Cardiac muscle cell (in vitro differentiated cells and primary cell): ENCODE results near the gene IL36A. TPM values are rescaled to one million over a fixed set of nuclear protein-coding genes. Genes with fewer than 3 reads are reported as not detected.
A peak's percentile ranks its signal among the peaks of the same experiment; 100 is the strongest.

Experiments used
- DNase-seq, 2 donors: peaks; one replicate each; pipeline versions ENCODE4 v3.0.0 to v3.0.0-alpha.2; 2010 to 2017; ENCODE audit warnings: low read depth in 1 of 2, low spot score in 1 of 2
- H3K27ac ChIP-seq: fragments of 200-600 bp; sonication (generic); 2 replicates; pipeline ENCODE4 v1.5.1; 2016
- H3K27me3 ChIP-seq: fragments of 200-600 bp; sonication (generic); 2 replicates; pipeline ENCODE4 v1.6.0; 2016; ENCODE audit warnings: control low read depth
- H3K36me3 ChIP-seq: fragments of 200-600 bp; sonication (generic); 2 replicates; pipeline ENCODE4 v1.5.1; 2016; ENCODE audit warnings: control low read depth
- H3K4me1 ChIP-seq: fragments of 200-600 bp; sonication (generic); 2 replicates; pipeline ENCODE4 v1.8.1; 2017; ENCODE audit warnings: low read depth, mild to moderate bottlenecking, mixed run types
- H3K4me3 ChIP-seq: fragments of 200-600 bp; sonication (generic); 2 replicates; pipeline ENCODE4 v1.5.1; 2016; ENCODE audit warnings: mild to moderate bottlenecking
- H3K9me3 ChIP-seq: fragments of 200-600 bp; sonication (generic); 2 replicates; pipeline ENCODE4 v1.5.1; 2017; ENCODE audit warnings: low read depth, mild to moderate bottlenecking, control low read depth
- polyA plus RNA-seq: library from polyadenylated mRNA; unstranded; fragments of >200 nt; fragmentation: Nextera tagmentation; extraction: Ambion mirVana; gene quantifications from 2 replicates; pipeline ENCODE4 v1.2.1, GENCODE V29; 2016
- total RNA-seq: library from RNA; depleted of rRNA; stranded (reverse); fragments of >200 nt; gene quantifications from 2 replicates; pipeline ENCODE4 v1.2.3, GENCODE V29; 2016
- TF ChIP-seq, protein P1 (sequence below): IDR thresholded peaks from 2 replicates; pipeline ENCODE4 v1.5.1; 2012; ENCODE audit warnings: low read depth, mild to moderate bottlenecking, low read length

IL36A gene
- total and polyA plus RNA-seq, 2 experiments from 2014 or later: not detected

DNA sequence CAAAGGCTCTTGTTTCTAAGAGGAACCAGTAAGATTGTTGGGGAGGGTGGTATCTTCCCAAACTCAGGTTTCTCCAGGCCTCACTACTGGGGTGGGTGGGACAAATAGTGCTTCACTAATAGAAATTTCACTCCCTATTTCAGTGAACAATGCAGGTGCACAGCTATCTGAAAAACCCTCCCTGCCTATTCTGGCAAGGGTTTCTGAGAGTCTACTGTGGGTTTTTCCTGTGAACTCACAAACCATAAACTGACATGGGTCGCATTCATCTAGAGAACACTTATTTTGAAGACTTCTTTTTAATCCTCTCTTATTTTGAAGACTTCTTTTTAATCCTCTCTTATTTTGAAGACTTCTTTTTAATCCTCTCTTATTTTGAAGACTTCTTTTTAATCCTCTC lies 4.4 kb downstream of the IL36A start:
- no peaks in the 10 kb centered on the region for H3K36me3 ChIP-seq
- no peaks in the 10 kb centered on the region for H3K27me3 ChIP-seq
- TF ChIP-seq, protein P1, sequence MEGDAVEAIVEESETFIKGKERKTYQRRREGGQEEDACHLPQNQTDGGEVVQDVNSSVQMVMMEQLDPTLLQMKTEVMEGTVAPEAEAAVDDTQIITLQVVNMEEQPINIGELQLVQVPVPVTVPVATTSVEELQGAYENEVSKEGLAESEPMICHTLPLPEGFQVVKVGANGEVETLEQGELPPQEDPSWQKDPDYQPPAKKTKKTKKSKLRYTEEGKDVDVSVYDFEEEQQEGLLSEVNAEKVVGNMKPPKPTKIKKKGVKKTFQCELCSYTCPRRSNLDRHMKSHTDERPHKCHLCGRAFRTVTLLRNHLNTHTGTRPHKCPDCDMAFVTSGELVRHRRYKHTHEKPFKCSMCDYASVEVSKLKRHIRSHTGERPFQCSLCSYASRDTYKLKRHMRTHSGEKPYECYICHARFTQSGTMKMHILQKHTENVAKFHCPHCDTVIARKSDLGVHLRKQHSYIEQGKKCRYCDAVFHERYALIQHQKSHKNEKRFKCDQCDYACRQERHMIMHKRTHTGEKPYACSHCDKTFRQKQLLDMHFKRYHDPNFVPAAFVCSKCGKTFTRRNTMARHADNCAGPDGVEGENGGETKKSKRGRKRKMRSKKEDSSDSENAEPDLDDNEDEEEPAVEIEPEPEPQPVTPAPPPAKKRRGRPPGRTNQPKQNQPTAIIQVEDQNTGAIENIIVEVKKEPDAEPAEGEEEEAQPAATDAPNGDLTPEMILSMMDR: no peak
- H3K9me3 ChIP-seq: no peaks in the 10 kb centered on the region
- no peaks in the 10 kb centered on the region for H3K4me1 ChIP-seq
- DNase-seq: no peak
- no peak overlapping the region for H3K27ac ChIP-seq
- H3K4me3 ChIP-seq: no peak overlapping the region

DNA sequence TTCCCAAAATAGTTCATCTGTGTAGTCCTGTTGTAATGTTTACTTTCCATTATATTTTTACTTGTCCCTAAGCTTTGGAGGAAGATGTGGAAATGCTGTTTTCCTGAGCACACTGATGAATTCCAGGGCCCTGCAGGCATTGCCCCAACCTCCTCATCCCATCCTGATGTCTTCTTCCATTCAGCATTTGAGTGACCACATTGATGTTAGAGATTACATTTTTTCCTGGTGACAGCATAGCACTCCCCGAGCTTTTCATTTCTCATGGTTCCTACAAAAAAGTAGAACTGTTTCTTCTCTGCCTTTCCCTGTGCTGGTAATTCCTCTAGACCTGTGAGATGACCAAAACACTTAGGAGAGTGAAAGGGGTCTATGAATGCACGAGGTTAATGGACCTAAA lies 4.8 kb downstream of the IL36A start:
- H3K36me3 ChIP-seq: no peaks in the 10 kb centered on the region
- H3K9me3 ChIP-seq: no peaks in the 10 kb centered on the region
- H3K4me3 ChIP-seq: no peak overlapping the region
- no peaks in the 10 kb centered on the region for H3K27me3 ChIP-seq
- H3K27ac ChIP-seq: no peak overlapping the region
- TF ChIP-seq, protein P1: no peak
- DNase-seq: peak in 1 of 2 donors; percentile 2
- H3K4me1 ChIP-seq: no peaks in the 10 kb centered on the region

DNA sequence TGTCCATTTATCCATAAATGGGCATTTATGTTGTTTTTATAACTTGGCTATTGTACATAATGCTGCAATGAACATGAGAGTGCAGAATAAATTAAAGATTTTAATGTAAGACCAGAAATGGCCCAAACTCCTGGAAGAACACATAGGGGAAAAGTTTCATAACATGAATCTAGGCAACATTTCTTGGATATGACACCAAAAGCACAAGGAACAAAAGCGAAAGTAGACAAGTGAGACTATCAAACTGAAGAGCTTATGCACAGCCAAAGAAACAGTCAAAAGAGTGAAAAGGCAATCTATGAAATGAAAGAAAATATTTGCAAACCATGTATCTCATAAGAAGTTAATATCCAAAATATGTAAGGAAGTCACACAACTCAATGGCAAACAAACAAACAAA lies 5.8 kb downstream of the IL36A start:
- Histone ChIP-seq H3K4me3 (no peak overlapping the region), H3K27ac (no peak overlapping the region), H3K9me3 (no peaks in the 10 kb centered on the region), H3K36me3 (no peaks in the 10 kb centered on the region), H3K27me3 (no peaks in the 10 kb centered on the region), H3K4me1 (no peaks in the 10 kb centered on the region)
- TF ChIP-seq, protein P1: no peak
- no peak for DNase-seq

DNA sequence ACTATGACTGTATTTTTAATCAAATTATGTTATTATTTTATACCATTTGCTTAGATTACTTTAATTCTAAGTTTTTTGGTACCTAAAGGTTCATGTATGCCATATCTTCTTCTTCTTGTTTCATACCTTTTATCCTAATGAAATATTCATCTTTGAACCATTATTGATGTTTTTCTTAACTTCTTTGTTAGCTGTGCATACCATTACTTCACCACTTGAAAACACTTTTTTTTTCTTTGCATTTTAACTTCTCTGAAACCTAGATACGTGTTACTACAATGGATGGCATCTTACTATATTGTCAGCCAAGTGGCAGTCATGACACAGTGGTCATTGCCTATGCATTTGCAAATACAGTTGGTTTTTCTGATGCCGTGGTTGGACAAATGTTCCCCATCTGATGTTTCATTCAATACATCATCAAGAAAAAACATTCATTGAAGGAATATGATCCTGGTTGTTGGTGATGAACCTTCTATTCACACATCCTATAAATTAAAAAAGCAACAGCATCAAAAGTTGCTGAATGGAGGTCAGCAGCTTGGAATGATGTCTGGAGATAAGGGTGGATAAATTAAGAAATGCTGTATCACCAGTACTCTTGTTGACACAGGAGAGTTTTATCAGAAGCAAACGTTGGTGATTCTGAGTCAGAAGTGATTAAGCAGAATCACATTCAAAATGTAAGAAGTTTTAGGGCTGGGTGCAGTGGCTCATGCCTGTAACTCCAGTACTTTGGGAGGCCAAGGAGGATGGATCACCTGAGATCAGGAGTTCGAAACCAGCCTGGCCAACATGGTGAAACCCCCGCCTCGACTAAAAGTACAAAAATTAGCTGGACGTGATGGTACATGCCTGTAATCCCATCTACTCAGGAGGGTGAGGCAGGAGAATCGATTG lies 7.4 kb downstream of the IL36A start:
- TF ChIP-seq, protein P1: no peak
- H3K4me1 ChIP-seq: no peaks in the 10 kb centered on the region
- no peak overlapping the region for H3K27ac ChIP-seq
- no peaks in the 10 kb centered on the region for H3K36me3 ChIP-seq
- no peaks in the 10 kb centered on the region for H3K9me3 ChIP-seq
- peak in 1 of 2 donors; percentile 18 for DNase-seq
- H3K4me3 ChIP-seq: no peak overlapping the region
- H3K27me3 ChIP-seq: no peaks in the 10 kb centered on the region

DNA sequence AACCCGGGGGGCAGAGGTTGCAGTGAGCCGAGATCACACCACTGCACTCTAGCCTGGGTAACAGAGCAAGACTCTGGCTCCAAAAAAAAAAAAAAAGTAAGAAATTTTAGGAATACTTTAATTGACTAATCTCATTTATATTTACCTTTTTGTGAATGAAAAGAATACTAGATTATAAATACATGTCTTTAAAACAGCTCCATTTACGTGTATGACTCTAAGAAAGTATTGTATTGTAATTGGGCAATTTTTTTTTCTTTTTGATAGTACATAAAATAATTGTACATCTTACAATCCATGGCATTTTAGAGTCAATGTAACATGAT lies 8.0 kb downstream of the IL36A start:
- TF ChIP-seq, protein P1: no peak
- H3K9me3 ChIP-seq: no peaks in the 10 kb centered on the region
- H3K27ac ChIP-seq: no peak overlapping the region
- no peaks in the 10 kb centered on the region for H3K27me3 ChIP-seq
- no peak overlapping the region for H3K4me3 ChIP-seq
- no peaks in the 10 kb centered on the region for H3K36me3 ChIP-seq
- H3K4me1 ChIP-seq: no peaks in the 10 kb centered on the region
- DNase-seq: no peak
